ENCODE results near the gene ZRANB2.

- TF ChIP-seq CTCF (conservative IDR thresholded peaks at IDR 0.05 in 1 of 2, IDR thresholded peaks at IDR 0.05 in 1 of 2; ENCODE audit: low read depth in 1 of 2, low read length in 2 of 2) (no peak), EZH2 (IDR thresholded peaks at IDR 0.05; ENCODE audit: low read length, missing control alignments) (no peak)
These were observed 50.8 kb downstream of the ZRANB2 start for GRCh38 chr1:71030026-71030425.

All from fibroblast of lung (primary cell).